H1 (cell line): ENCODE data around the gene CRABP1. TPM values are rescaled to one million over a fixed set of nuclear protein-coding genes. Genes with fewer than 3 reads are reported as not detected.

Experiments used
- ATF3 ChIP-seq: IDR thresholded peaks from 2 replicates; pipeline ENCODE4 v1.6.1; 2011; ENCODE audit warnings: low read depth, mild to moderate bottlenecking, low read length; ENCODE audit not compliant: insufficient read depth
- CHD7 ChIP-seq: fragments of 300-600 bp; sonication (generic); IDR thresholded peaks from 2 replicates; pipeline ENCODE4 v1.7.1; 2012; ENCODE audit warnings: low read length, moderate library complexity, mild to moderate bottlenecking, inconsistent platforms; ENCODE audit not compliant: insufficient replicate concordance
- CTCF ChIP-seq, 3 experiments: IDR thresholded peaks; 1 replicate in 2 of 3; 2 replicates in 1 of 3; pipeline versions ENCODE4 v1.5.1 to v1.6.1; 2011; ENCODE audit warnings: low read length in 3 of 3, mild to moderate bottlenecking in 3 of 3, inconsistent platforms in 2 of 3, low read depth in 1 of 3, moderate library complexity in 1 of 3; ENCODE audit not compliant: insufficient read depth in 1 of 3; ENCODE audit errors: control extremely low read depth in 1 of 3
- HDAC6 ChIP-seq: IDR thresholded peaks from one replicate; pipeline ENCODE4 v1.7.1; 2012; ENCODE audit warnings: low read depth, mild to moderate bottlenecking, inconsistent platforms, low read length, moderate library complexity
- TEAD4 ChIP-seq: IDR thresholded peaks from 2 replicates; pipeline ENCODE4 v1.6.1; 2012; ENCODE audit warnings: low read depth, low read length, inconsistent platforms, mixed read lengths
- polyA plus RNA-seq, 7 experiments: library from polyadenylated mRNA; depleted of rRNA in 3 of 7; stranded (reverse) in 5 of 7; unstranded in 2 of 7; fragments of >200 nt in 5 of 7; fragments of 200-250 nt in 2 of 7; gene quantifications; 1 replicate in 5 of 7; 2 replicates in 1 of 7; 4 replicates in 1 of 7; pipeline versions ENCODE4 v1.2.1 to v1.2.3, GENCODE V29; 2011 to 2013; ENCODE audit warnings: missing spikeins in 2 of 7, mixed read lengths in 2 of 7
- total RNA-seq: library from RNA; stranded (reverse); fragmentation: NEBNext Ultra II Directional; extraction: Animal tissue kit (Norgen Biotek cat#: 25700); gene quantifications from 2 replicates; pipeline ENCODE4 v1.2.1, GENCODE V29; 2021

Gene CRABP1
- total and polyA plus RNA-seq, 2 of the 8 experiments (the other 6 are each of a cell fraction or from before 2014, with no cell fraction given), result 385 to 655 TPM

- TF ChIP-seq CHD7 (no peak), ATF3 (no peak), CTCF (IDR thresholded peaks at IDR 0.05; ENCODE audit: control extremely low read depth in 1 of 3, insufficient read depth in 1 of 3, low read depth in 1 of 3, low read length in 3 of 3) (no peak), HDAC6 (no peak), TEAD4 (no peak)
- TF ChIP-seq, all 59 proteins: peak for 0
Observed at GRCh38 chr15:78393137-78393536, 53.0 kb downstream of the CRABP1 start (continued).
